IMR-90 (cell line): ENCODE data around the gene SPTBN5. TPM values are rescaled to one million over a fixed set of nuclear protein-coding genes. Genes with fewer than 3 reads are reported as not detected.

Experiments
- ATAC-seq: fragments of 200-7000 bp; cut with Tn5 transposase; 2 replicates; pipeline ENCODE4 v1.9.1; 2020; ENCODE audit warnings: low read depth, mild to moderate bottlenecking, moderate library complexity
- BruUV-seq: library from RNA; stranded (reverse); fragments of 400-500 nt; replicated peaks from 2 replicates; lab custom pipeline; 2021; lab: Mats Ljungman, UMichigan
- CTCF ChIA-PET: fragments of 300-600 bp; formaldehyde crosslinking; extraction: SDS; loops from one replicate; lab custom pipeline; 2021; ENCODE audit warnings: antibody characterized with exemption; lab: Yijun Ruan, JAX
- POLR2A ChIA-PET: fragments of 300-600 bp; sonication (Branson Sonifier 250); formaldehyde crosslinking; loops from one replicate; lab custom pipeline; 2022; ENCODE audit warnings: antibody characterized with exemption; ENCODE audit not compliant: unreplicated experiment; lab: Charles Lee
- DNase-seq: peaks from one replicate; pipeline ENCODE4 v3.0.0; 2013
- H2AFZ ChIP-seq: replicated peaks from 2 replicates; pipeline ENCODE3; 2013; ENCODE audit warnings: low read length, mild to moderate bottlenecking; ENCODE audit not compliant: poor library complexity
- H2AK5ac ChIP-seq: 2 replicates; pipeline ENCODE4 v1.6.1; 2013; ENCODE audit warnings: low read depth, low read length, inconsistent platforms
- H2AK9ac ChIP-seq: replicated peaks from 2 replicates; pipeline ENCODE3; 2013; ENCODE audit warnings: mild to moderate bottlenecking, low read depth, low read length, moderate library complexity; ENCODE audit not compliant: poor library complexity
- H2BK120ac ChIP-seq: 2 replicates; pipeline ENCODE4 v1.6.1; 2013; ENCODE audit warnings: low read depth, low read length, inconsistent platforms
- H2BK15ac ChIP-seq: 3 replicates; pipeline ENCODE4 v1.6.1; 2013; ENCODE audit warnings: low read depth, low read length, inconsistent platforms
- H2BK20ac ChIP-seq: 2 replicates; pipeline ENCODE4 v1.6.1; 2013; ENCODE audit warnings: low read depth, mild to moderate bottlenecking, inconsistent platforms, low read length, moderate library complexity
- H2BK5ac ChIP-seq: 2 replicates; pipeline ENCODE4 v1.6.1; 2013; ENCODE audit warnings: mild to moderate bottlenecking, low read depth, low read length, inconsistent platforms; ENCODE audit not compliant: poor library complexity, severe bottlenecking
- H3K14ac ChIP-seq: replicated peaks from 2 replicates; pipeline ENCODE4 v1.6.1; 2013; ENCODE audit warnings: low read depth, low read length, inconsistent platforms
- H3K18ac ChIP-seq: 2 replicates; pipeline ENCODE4 v1.6.1; 2013; ENCODE audit warnings: low read depth, low read length, control low read depth
- H3K23ac ChIP-seq: 2 replicates; pipeline ENCODE4 v1.6.1; 2013; ENCODE audit warnings: low read depth, low read length, inconsistent platforms
- H3K27ac ChIP-seq: 2 replicates; pipeline ENCODE4 v1.5.1; 2013; ENCODE audit warnings: mild to moderate bottlenecking, control low read depth, low read length; ENCODE audit not compliant: insufficient read depth
- H3K27me3 ChIP-seq: 2 replicates; pipeline ENCODE4 v1.6.1; 2013; ENCODE audit warnings: low read length; ENCODE audit not compliant: control insufficient read depth, insufficient read depth
- H3K36me3 ChIP-seq: 2 replicates; pipeline ENCODE4 v1.6.1; 2013; ENCODE audit warnings: low read length, mixed read lengths; ENCODE audit not compliant: control insufficient read depth, insufficient read depth
- H3K4ac ChIP-seq: 2 replicates; pipeline ENCODE4 v1.6.1; 2013; ENCODE audit warnings: low read depth, low read length, inconsistent platforms
- H3K4me1 ChIP-seq: 2 replicates; pipeline ENCODE4 v1.6.1; 2013; ENCODE audit warnings: low read length, mixed read lengths; ENCODE audit not compliant: control insufficient read depth, insufficient read depth
- H3K4me2 ChIP-seq: 2 replicates; pipeline ENCODE4 v1.6.1; 2013; ENCODE audit warnings: low read depth, mild to moderate bottlenecking, control low read depth, low read length, moderate library complexity
- H3K4me3 ChIP-seq: 2 replicates; pipeline ENCODE4 v1.5.1; 2013; ENCODE audit warnings: low read depth, mild to moderate bottlenecking, control low read depth, low read length, moderate library complexity; ENCODE audit not compliant: insufficient read depth
- H3K56ac ChIP-seq: 2 replicates; pipeline ENCODE4 v1.6.1; 2013; ENCODE audit warnings: low read length, inconsistent platforms; ENCODE audit not compliant: insufficient read depth; ENCODE audit errors: extremely low read depth
- H3K79me1 ChIP-seq, 2 experiments: 2 replicates each; pipeline ENCODE4 v1.6.1; 2013; ENCODE audit warnings: low read length in 2 of 2, inconsistent platforms in 1 of 2, low read depth in 1 of 2
- H3K9ac ChIP-seq: 2 replicates; pipeline ENCODE4 v1.6.1; 2013; ENCODE audit warnings: low read depth, low read length, control low read depth
- H3K9me1 ChIP-seq: 2 replicates; pipeline ENCODE4 v1.6.1; 2013; ENCODE audit warnings: low read length, inconsistent platforms; ENCODE audit not compliant: insufficient read depth
- H3K9me3 ChIP-seq: 2 replicates; pipeline ENCODE4 v1.6.1; 2013; ENCODE audit warnings: low read length; ENCODE audit not compliant: control insufficient read depth, insufficient read depth
- H4K20me1 ChIP-seq: 2 replicates; pipeline ENCODE4 v1.6.1; 2013; ENCODE audit warnings: low read length, inconsistent platforms; ENCODE audit not compliant: insufficient read depth
- H4K5ac ChIP-seq: 2 replicates; pipeline ENCODE4 v1.6.1; 2013; ENCODE audit warnings: mild to moderate bottlenecking, low read depth, low read length, control low read depth
- H4K8ac ChIP-seq, 2 experiments: 2 replicates each; pipeline ENCODE4 v1.6.1; 2013; ENCODE audit warnings: low read depth in 2 of 2, low read length in 2 of 2, control low read depth in 1 of 2, inconsistent platforms in 1 of 2
- H4K91ac ChIP-seq: 2 replicates; pipeline ENCODE4 v1.6.1; 2013; ENCODE audit warnings: low read depth, low read length, inconsistent platforms; ENCODE audit not compliant: insufficient read depth
- BHLHE40 ChIP-seq: fragments of 150-350 bp; IDR thresholded peaks from 2 replicates; pipeline ENCODE4 v1.6.1; 2016; ENCODE audit warnings: mild to moderate bottlenecking, low read depth, low read length
- CEBPB ChIP-seq: IDR thresholded peaks from 2 replicates; pipeline ENCODE4 v1.6.1; 2012; ENCODE audit warnings: low read depth, low read length, improper control_type of control experiment
- CHD1 ChIP-seq: IDR thresholded peaks from 2 replicates; pipeline ENCODE4 v1.6.1; 2012; ENCODE audit warnings: low read depth, low read length, improper control_type of control experiment
- FOS ChIP-seq: fragments of 150-350 bp; IDR thresholded peaks from 2 replicates; pipeline ENCODE4 v1.6.1; 2016; ENCODE audit warnings: low read depth, low read length
- MAFK ChIP-seq: IDR thresholded peaks from 2 replicates; pipeline ENCODE4 v1.6.1; 2012; ENCODE audit warnings: low read depth, low read length, improper control_type of control experiment
- MAZ ChIP-seq: IDR thresholded peaks from 2 replicates; pipeline ENCODE4 v1.6.1; 2012; ENCODE audit warnings: low read depth, mild to moderate bottlenecking, low read length, improper control_type of control experiment, moderate library complexity, borderline replicate concordance
- MXI1 ChIP-seq: IDR thresholded peaks from 2 replicates; pipeline ENCODE4 v1.6.1; 2012; ENCODE audit warnings: low read depth, mild to moderate bottlenecking, low read length, moderate library complexity, borderline replicate concordance
- NFE2L2 ChIP-seq: fragments of 150-350 bp; IDR thresholded peaks from 2 replicates; pipeline ENCODE4 v1.6.1; 2016; ENCODE audit warnings: low read depth, mild to moderate bottlenecking, low read length
- POLR2A ChIP-seq: IDR thresholded peaks from 2 replicates; pipeline ENCODE4 v1.6.1; 2012; ENCODE audit warnings: mild to moderate bottlenecking, low read depth, low read length
- RAD21 ChIP-seq: IDR thresholded peaks from 2 replicates; pipeline ENCODE4 v1.6.1; 2012; ENCODE audit warnings: low read length, improper control_type of control experiment
- RCOR1 ChIP-seq: IDR thresholded peaks from 2 replicates; pipeline ENCODE4 v1.6.1; 2012; ENCODE audit warnings: mild to moderate bottlenecking, low read length, improper control_type of control experiment; ENCODE audit not compliant: insufficient replicate concordance
- RFX5 ChIP-seq: IDR thresholded peaks from 2 replicates; pipeline ENCODE4 v1.8.0; 2012; ENCODE audit warnings: low read depth, mild to moderate bottlenecking, low read length, moderate library complexity
- SMC3 ChIP-seq: fragments of 150-350 bp; IDR thresholded peaks from 2 replicates; pipeline ENCODE4 v1.6.1; 2016; ENCODE audit warnings: low read depth, mild to moderate bottlenecking, antibody characterized with exemption, low read length, moderate library complexity
- WGBS, 2 experiments: methylation state at CpG; one replicate each; pipeline versions ENCODE4 v1.1.5 to v1.1.7; 2013; ENCODE audit warnings: missing lambda C conversion rate in 2 of 2; ENCODE audit not compliant: insufficient read length in 1 of 2; ENCODE audit errors: extremely low coverage in 2 of 2; 5-methylcytosine and 5-hydroxymethylcytosine counted together
- dilution Hi-C: fragments of 300-500 bp; cut with HindIII; formaldehyde crosslinking; loops from one replicate; pipeline ENCODE4 v1.14.3; 2018; ENCODE audit warnings: low sequenced_read_pairs; ENCODE audit not compliant: unreplicated experiment
- in situ Hi-C: fragments of 300-500 bp; cut with MboI; formaldehyde crosslinking; loops from 3 replicates; pipeline ENCODE4 v1.14.3; 2019; ENCODE audit warnings: low sequenced_read_pairs, inconsistent platforms, mixed read lengths
- intact Hi-C: fragments of 100-400 bp; cut with micrococcal nuclease; formaldehyde crosslinking; loops from 2 replicates; pipeline ENCODE4 v1.10.0; 2022
- polyA plus RNA-seq, 3 experiments: library from polyadenylated mRNA; depleted of rRNA; stranded (reverse); fragments of >200 nt; gene quantifications; 2 replicates each; pipeline ENCODE4 v1.2.3, GENCODE V29; 2012; ENCODE audit warnings: low replicate concordance in 1 of 3
- total RNA-seq: library from RNA; depleted of rRNA; stranded (reverse); fragments of >200 nt; gene quantifications from 2 replicates; pipeline ENCODE4 v1.2.3, GENCODE V29; 2012
- TF ChIP-seq, protein P1 (sequence below): conservative IDR thresholded peaks from 2 replicates; pipeline ENCODE4 v1.5.1; 2012; ENCODE audit warnings: mild to moderate bottlenecking, low read depth, low read length, improper control_type of control experiment
- TF ChIP-seq, protein P2 (sequence below): fragments of 150-350 bp; IDR thresholded peaks from 2 replicates; pipeline ENCODE4 v1.6.1; 2017; ENCODE audit warnings: mild to moderate bottlenecking, antibody characterized with exemption, low read length, low read depth
- TF ChIP-seq, protein P3 (sequence below): fragments of 150-350 bp; IDR thresholded peaks from 2 replicates; pipeline ENCODE4 v1.6.1; 2016; ENCODE audit warnings: low read depth, mild to moderate bottlenecking, low read length, moderate library complexity, borderline replicate concordance

SPTBN5 gene
- total and polyA plus RNA-seq, 2 of the 4 experiments (the other 2 are of a cell fraction): under 0.01 to 0.38 TPM

DNA sequence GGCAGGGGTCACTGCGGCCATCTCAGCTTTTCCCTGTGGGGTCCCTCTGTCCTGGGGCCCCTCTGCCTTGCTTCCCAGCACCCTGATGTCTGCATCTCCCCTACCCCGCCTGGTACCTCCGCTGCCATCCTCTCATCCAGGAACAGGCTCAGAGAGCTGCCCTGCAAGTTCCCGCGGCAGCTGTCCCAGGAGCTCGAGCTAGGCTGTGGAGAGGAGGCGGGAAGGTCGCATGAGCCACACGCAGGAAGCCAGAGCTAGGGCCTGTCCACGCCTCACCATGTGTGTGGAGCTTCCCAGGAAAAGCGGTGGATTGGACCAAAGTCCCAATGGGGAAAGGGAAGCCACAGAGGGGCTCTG lies 42.7 kb downstream of the SPTBN5 start:
- H2AFZ ChIP-seq: no peak overlapping the region
- DNase-seq (no peak), ATAC-seq (no peak)
- ChIA-PET POLR2A (no interaction called here), CTCF (no interaction called here)
- no peak overlapping the region for H3K14ac ChIP-seq
- BruUV-seq: no TSS peak
- H2BK20ac ChIP-seq: no peak overlapping the region
- no peak overlapping the region for H4K5ac ChIP-seq
- H3K79me1 ChIP-seq: no peaks in the 10 kb centered on the region
- H2BK120ac ChIP-seq: no peak overlapping the region
- no peak overlapping the region for H3K56ac ChIP-seq
- H3K4me3 ChIP-seq: no peak overlapping the region
- no peak overlapping the region for H2AK9ac ChIP-seq
- no peak overlapping the region for H4K8ac ChIP-seq
- no peak overlapping the region for H3K27ac ChIP-seq
- no peak overlapping the region for H4K91ac ChIP-seq
- no peak overlapping the region for H3K23ac ChIP-seq
- no peak overlapping the region for H2AK5ac ChIP-seq
- peaks cover 14% of the 10 kb centered on the region for H3K36me3 ChIP-seq
- H2BK5ac ChIP-seq: no peak overlapping the region
- TF ChIP-seq MXI1 (no peak), POLR2A (no peak), RFX5 (no peak), RAD21 (no peak), CHD1 (no peak), MAFK (no peak), FOS (no peak), NFE2L2 (no peak), RCOR1 (no peak), BHLHE40 (no peak), MAZ (no peak), CEBPB (no peak), SMC3 (no peak)
- TF ChIP-seq, protein P1, sequence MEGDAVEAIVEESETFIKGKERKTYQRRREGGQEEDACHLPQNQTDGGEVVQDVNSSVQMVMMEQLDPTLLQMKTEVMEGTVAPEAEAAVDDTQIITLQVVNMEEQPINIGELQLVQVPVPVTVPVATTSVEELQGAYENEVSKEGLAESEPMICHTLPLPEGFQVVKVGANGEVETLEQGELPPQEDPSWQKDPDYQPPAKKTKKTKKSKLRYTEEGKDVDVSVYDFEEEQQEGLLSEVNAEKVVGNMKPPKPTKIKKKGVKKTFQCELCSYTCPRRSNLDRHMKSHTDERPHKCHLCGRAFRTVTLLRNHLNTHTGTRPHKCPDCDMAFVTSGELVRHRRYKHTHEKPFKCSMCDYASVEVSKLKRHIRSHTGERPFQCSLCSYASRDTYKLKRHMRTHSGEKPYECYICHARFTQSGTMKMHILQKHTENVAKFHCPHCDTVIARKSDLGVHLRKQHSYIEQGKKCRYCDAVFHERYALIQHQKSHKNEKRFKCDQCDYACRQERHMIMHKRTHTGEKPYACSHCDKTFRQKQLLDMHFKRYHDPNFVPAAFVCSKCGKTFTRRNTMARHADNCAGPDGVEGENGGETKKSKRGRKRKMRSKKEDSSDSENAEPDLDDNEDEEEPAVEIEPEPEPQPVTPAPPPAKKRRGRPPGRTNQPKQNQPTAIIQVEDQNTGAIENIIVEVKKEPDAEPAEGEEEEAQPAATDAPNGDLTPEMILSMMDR: no peak
- TF ChIP-seq, protein P2, sequence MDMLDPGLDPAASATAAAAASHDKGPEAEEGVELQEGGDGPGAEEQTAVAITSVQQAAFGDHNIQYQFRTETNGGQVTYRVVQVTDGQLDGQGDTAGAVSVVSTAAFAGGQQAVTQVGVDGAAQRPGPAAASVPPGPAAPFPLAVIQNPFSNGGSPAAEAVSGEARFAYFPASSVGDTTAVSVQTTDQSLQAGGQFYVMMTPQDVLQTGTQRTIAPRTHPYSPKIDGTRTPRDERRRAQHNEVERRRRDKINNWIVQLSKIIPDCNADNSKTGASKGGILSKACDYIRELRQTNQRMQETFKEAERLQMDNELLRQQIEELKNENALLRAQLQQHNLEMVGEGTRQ: no peak
- TF ChIP-seq, protein P3, sequence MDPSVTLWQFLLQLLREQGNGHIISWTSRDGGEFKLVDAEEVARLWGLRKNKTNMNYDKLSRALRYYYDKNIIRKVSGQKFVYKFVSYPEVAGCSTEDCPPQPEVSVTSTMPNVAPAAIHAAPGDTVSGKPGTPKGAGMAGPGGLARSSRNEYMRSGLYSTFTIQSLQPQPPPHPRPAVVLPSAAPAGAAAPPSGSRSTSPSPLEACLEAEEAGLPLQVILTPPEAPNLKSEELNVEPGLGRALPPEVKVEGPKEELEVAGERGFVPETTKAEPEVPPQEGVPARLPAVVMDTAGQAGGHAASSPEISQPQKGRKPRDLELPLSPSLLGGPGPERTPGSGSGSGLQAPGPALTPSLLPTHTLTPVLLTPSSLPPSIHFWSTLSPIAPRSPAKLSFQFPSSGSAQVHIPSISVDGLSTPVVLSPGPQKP: no peak
- dilution Hi-C loops: no loop called here
- peaks cover 21% of the 10 kb centered on the region; the same call in 1 of the 2 replicates for H3K27me3 ChIP-seq
- H3K9me1 ChIP-seq: no peaks in the 10 kb centered on the region
- intact Hi-C loops: no loop called here
- no peak overlapping the region for H3K4ac ChIP-seq
- no peaks in the 10 kb centered on the region for H3K9me3 ChIP-seq
- no peak overlapping the region for H3K18ac ChIP-seq
- no peaks in the 10 kb centered on the region for H4K20me1 ChIP-seq
- WGBS, 2 experiments: no CpG with 5 or more reads among the region's 11 CpGs
- no peak overlapping the region for H3K4me2 ChIP-seq
- in situ Hi-C loops: no loop called here
- no peaks in the 10 kb centered on the region; the same call in 1 of the 2 replicates for H3K4me1 ChIP-seq
- no peak overlapping the region for H3K9ac ChIP-seq
- H2BK15ac ChIP-seq: no peak overlapping the region
